HCT116 (cell line): Measurements from ENCODE around the gene RNF150. TPM values are rescaled to one million over a fixed set of nuclear protein-coding genes. Genes with fewer than 3 reads are reported as not detected.

Source experiments
- ATAC-seq: fragments of 200-7000 bp; cut with Tn5 transposase; 2 replicates; pipeline ENCODE4 v1.9.1; 2020; ENCODE audit warnings: mild to moderate bottlenecking, moderate library complexity
- BruUV-seq: library from RNA; stranded (reverse); fragments of 400-500 nt; replicated peaks from 2 replicates; lab custom pipeline; 2021; lab: Mats Ljungman, UMichigan
- CTCF ChIA-PET: fragments of 300-600 bp; sonication (Branson Sonifier 250); formaldehyde crosslinking; loops from one replicate; lab custom pipeline; 2021; ENCODE audit warnings: antibody characterized with exemption; lab: Charles Lee
- POLR2A ChIA-PET: fragments of 300-600, 350-600 bp; sonication (Branson Sonifier 250); formaldehyde crosslinking; loops from one replicate; lab custom pipeline; 2021; ENCODE audit warnings: antibody characterized with exemption; lab: Charles Lee
- RAD21 ChIA-PET, 2 experiments: fragments of 300-600 bp; sonication (Branson Sonifier 250); formaldehyde crosslinking; loops; one replicate each; lab custom pipeline; 2023; ENCODE audit warnings: low total read pairs in 2 of 2; ENCODE audit not compliant: uncharacterized antibody in 2 of 2, unreplicated experiment in 2 of 2, low non-redundant PET in 1 of 2; lab: Charles Lee
- DNase-seq: peaks from one replicate; pipeline ENCODE4 v3.0.0-alpha.2; 2010; ENCODE audit warnings: low read depth, low spot score
- H2AFZ ChIP-seq: fragments of 200-600 bp; shearing (Covaris generic), sonication (generic); 2 replicates; pipeline ENCODE4 v1.6.1; 2017; ENCODE audit warnings: low read depth, mixed run types, mixed read lengths, antibody characterized with exemption, low read length; ENCODE audit not compliant: poor library complexity, severe bottlenecking
- H3K27ac ChIP-seq: 2 replicates; pipeline ENCODE4 v1.5.1; 2012; ENCODE audit warnings: low read depth, low read length
- H3K27me3 ChIP-seq: fragments of 200-600 bp; sonication (generic); 2 replicates; pipeline ENCODE4 v1.6.1; 2016; ENCODE audit warnings: mixed run types, low read length, mixed read lengths; ENCODE audit not compliant: insufficient read depth
- H3K36me3 ChIP-seq, 2 experiments: fragments of 200-500 bp in 1 of 2; fragments of 200-600 bp in 1 of 2; sonication (Bioruptor generic) in 1 of 2; sonication (generic) in 1 of 2; 2 replicates each; pipeline versions ENCODE4 v1.5.1 to v1.6.1; 2014 to 2016; ENCODE audit warnings: low read length in 2 of 2, inconsistent platforms in 1 of 2, mixed read lengths in 1 of 2, mixed run types in 1 of 2; ENCODE audit not compliant: insufficient read depth in 2 of 2, control insufficient read depth in 1 of 2
- H3K4me1 ChIP-seq, 2 experiments: fragments of 200-600 bp in 1 of 2; sonication (generic) in 1 of 2; 2 replicates each; pipeline versions ENCODE4 v1.5.1 to v1.6.1; 2012 to 2017; ENCODE audit warnings: low read length in 2 of 2, inconsistent platforms in 1 of 2, mild to moderate bottlenecking in 1 of 2, mixed read lengths in 1 of 2, mixed run types in 1 of 2, moderate library complexity in 1 of 2; ENCODE audit not compliant: insufficient read depth in 2 of 2, control insufficient read depth in 1 of 2
- H3K4me2 ChIP-seq: fragments of 200-600 bp; sonication (generic); 2 replicates; pipeline ENCODE4 v1.6.1; 2017; ENCODE audit warnings: mixed run types, low read length, mixed read lengths
- H3K4me3 ChIP-seq, 2 experiments: fragments of 200-600 bp in 1 of 2; sonication (generic) in 1 of 2; replicated peaks in 1 of 2; 2 replicates each; pipeline ENCODE4 v1.5.1; 2011 to 2016; ENCODE audit warnings: low read length in 2 of 2, control low read depth in 1 of 2, low read depth in 1 of 2, mild to moderate bottlenecking in 1 of 2, mixed read lengths in 1 of 2, mixed run types in 1 of 2
- H3K79me2 ChIP-seq: fragments of 200-600 bp; sonication (generic); 2 replicates; pipeline ENCODE4 v1.6.1; 2017; ENCODE audit warnings: mild to moderate bottlenecking, mixed run types, low read length, moderate library complexity, mixed read lengths; ENCODE audit not compliant: insufficient read depth
- H3K9ac ChIP-seq: fragments of 200-600 bp; sonication (generic); 2 replicates; pipeline ENCODE4 v1.6.1; 2016; ENCODE audit warnings: low read length, mixed read lengths
- H3K9me2 ChIP-seq: fragments of 200-600 bp; sonication (generic), shearing (Covaris generic); 2 replicates; pipeline ENCODE4 v1.6.1; 2017; ENCODE audit warnings: mixed run types, mild to moderate bottlenecking, moderate library complexity; ENCODE audit not compliant: insufficient read depth
- H3K9me3 ChIP-seq, 2 experiments: fragments of 200-500 bp in 1 of 2; fragments of 200-600 bp in 1 of 2; sonication (Bioruptor generic) in 1 of 2; sonication (generic) in 1 of 2; 2 replicates each; pipeline ENCODE4 v1.6.1; 2014 to 2017; ENCODE audit warnings: low read length in 2 of 2, mixed read lengths in 2 of 2, inconsistent platforms in 1 of 2, low read depth in 1 of 2, mild to moderate bottlenecking in 1 of 2, mixed run types in 1 of 2, moderate library complexity in 1 of 2; ENCODE audit not compliant: control insufficient read depth in 1 of 2, insufficient read depth in 1 of 2
- H4K20me1 ChIP-seq: fragments of 200-600 bp; sonication (generic), shearing (Covaris generic); 2 replicates; pipeline ENCODE4 v1.6.1; 2017; ENCODE audit warnings: mixed run types, mild to moderate bottlenecking, moderate library complexity; ENCODE audit not compliant: insufficient read depth
- CBX3 ChIP-seq: IDR thresholded peaks from 2 replicates; pipeline ENCODE4 v1.6.1; 2012; ENCODE audit warnings: low read depth
- CEBPB ChIP-seq: IDR thresholded peaks from 2 replicates; pipeline ENCODE4 v1.6.1; 2012; ENCODE audit warnings: low read depth
- MAX ChIP-seq: IDR thresholded peaks from 2 replicates; pipeline ENCODE4 v1.6.1; 2012
- POLR2A ChIP-seq: IDR thresholded peaks from 2 replicates; pipeline ENCODE4 v1.7.0; 2011; ENCODE audit warnings: borderline replicate concordance; ENCODE audit not compliant: insufficient read depth, insufficient read length; ENCODE audit errors: extremely low read depth
- REST ChIP-seq: IDR thresholded peaks from 2 replicates; pipeline ENCODE4 v1.6.1; 2012; ENCODE audit warnings: low read depth
- YY1 ChIP-seq: IDR thresholded peaks from 2 replicates; pipeline ENCODE4 v1.6.1; 2011; ENCODE audit warnings: low read length, low read depth, moderate library complexity, mild to moderate bottlenecking; ENCODE audit not compliant: insufficient replicate concordance; ENCODE audit errors: extremely low read depth
- ZFX ChIP-seq: fragments of 450-650 bp; IDR thresholded peaks from 2 replicates; pipeline ENCODE4 v1.6.1; 2017
- intact Hi-C: fragments of 100-400 bp; cut with micrococcal nuclease; formaldehyde crosslinking; loops from 2 replicates; pipeline ENCODE4 v1.10.0; 2022
- total RNA-seq: library from RNA; stranded (reverse); gene quantifications from one replicate; pipeline ENCODE4 v1.2.1, GENCODE V29; 2021; ENCODE audit not compliant: unreplicated experiment

The RNF150 gene
- total RNA-seq, 1 experiment from 2014 or later = 0.07 TPM

- BruUV-seq = no TSS peak
- Histone ChIP-seq H3K27ac (no peak overlapping the region), H2AFZ (no peak overlapping the region), H3K27me3 (no peaks in the 10 kb centered on the region), H3K9ac (no peak overlapping the region), H3K36me3 (no peaks in the 10 kb centered on the region), H3K79me2 (no peaks in the 10 kb centered on the region), H3K9me3 (no peaks in the 10 kb centered on the region), H4K20me1 (no peaks in the 10 kb centered on the region), H3K4me3 (no peak overlapping the region), H3K4me2 (no peak overlapping the region), H3K4me1 (no peaks in the 10 kb centered on the region), H3K9me2 (no peaks in the 10 kb centered on the region)
- TF ChIP-seq YY1 = no peak
- TF ChIP-seq CEBPB = no peak
- no peak for TF ChIP-seq CBX3
- no peak for TF ChIP-seq ZFX
- TF ChIP-seq MAX = no peak
- TF ChIP-seq REST = no peak
- TF ChIP-seq POLR2A = no peak
- ChIA-PET POLR2A (no interaction called here), RAD21 (no interaction called here), CTCF (no interaction called here)
- intact Hi-C loops = no loop called here
- ATAC-seq = no peak
- no peak for DNase-seq
Measured at GRCh38 chr4:140839888-140840790, 293.1 kb downstream of the RNF150 start.
